Epidermal melanocyte (primary cell): ENCODE data around the gene MYH7B.

Source experiments
- DNase-seq: peaks from one replicate; pipeline ENCODE4 v3.0.0; 2011; ENCODE audit warnings: low spot score; ENCODE audit not compliant: insufficient read length

MYH7B gene

DNA sequence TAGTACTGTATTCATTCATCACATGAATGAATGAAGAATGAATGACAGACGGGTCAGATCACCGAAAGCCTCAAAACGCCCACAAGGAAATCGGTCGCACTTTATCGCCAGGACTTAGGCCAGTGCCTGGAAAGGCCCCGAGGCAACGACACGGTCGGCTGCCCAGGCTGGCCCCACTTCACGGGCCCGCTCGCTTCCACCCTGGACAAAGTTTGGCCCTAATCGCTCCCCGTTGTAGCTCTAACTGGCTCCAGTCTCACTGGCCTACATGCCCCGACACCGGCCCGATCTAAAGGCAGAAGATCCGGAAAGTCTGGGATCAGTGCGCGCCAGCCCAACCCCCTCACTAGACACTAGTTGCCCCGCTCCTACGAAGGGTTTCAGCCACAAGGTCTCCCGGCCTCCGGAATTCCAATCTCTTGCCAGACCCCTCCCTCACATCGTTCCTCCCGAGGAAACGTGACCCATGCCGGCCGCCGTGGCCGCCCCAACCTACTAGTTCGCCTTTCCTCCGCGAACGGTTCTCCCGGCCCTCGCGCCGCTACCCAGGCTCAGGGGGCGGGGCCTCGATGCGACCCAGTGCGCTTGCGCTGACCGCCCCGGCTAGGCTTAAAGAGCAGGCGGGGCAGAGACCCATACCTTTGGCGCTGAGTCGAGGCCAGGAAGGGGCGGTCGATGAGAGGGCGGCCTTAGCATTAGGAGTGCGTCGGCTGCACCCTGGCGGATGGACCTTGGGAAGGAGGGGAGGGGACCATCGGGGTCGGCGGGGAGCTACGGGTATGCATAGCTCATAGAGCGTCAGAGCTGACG is at the start of gene MYH7B, which contains the start of gene GSS:
MYH7B (plus strand) TSS at position 638 of the 810 bp plus-strand sequence. CDS start 22,138 bp downstream, outside the sequence.
GSS (minus strand) TSS at position 576 of the 810 bp plus-strand sequence. CDS start 3,954 bp downstream, outside the sequence.
- peak; percentile 91 for DNase-seq

DNA sequence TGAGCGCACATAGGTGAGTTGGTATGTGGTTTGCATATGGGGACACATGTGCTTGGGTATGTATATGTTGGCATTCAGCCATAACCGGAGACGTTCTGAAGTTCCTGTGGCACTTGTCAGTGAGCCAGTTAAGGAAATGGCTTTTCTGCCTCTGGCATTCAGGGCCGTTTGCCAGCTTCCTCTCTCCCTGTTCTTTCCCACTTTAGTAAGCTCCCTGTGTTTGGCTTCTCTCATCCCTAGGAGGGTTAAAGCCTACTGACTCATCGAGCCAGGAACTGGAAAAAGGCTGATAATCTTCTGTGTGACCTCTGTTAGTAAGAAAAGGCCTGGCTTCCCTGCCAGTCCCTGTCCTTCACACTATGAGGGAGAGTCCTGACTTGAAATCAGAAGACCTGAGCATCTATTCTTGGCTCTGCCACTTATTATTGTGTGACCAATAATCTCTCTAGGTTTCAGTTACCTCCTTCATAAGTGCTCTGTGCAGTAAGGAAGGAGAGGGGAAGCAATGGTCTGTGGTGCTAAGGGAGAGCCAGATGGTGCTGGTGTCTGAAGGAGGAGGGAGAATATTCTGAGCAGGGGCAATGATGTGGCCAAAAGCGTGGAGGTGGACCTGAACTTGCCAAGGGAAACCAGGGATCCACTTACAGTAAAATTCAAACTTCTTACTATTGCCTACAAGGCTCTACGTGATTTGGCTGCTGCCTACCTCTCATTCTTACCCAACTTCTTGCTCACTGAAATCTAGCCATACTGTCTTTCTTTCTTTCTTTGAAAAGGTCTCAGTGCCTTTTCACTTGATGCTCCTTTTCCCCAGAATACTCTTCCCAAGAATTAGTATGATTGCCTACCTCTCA is 47.8 kb upstream of the MYH7B start:
- DNase-seq: peak; percentile 89

GRCh38 chr20:34915131-34915530 is 40.5 kb upstream of the MYH7B start:
- no peak for DNase-seq

- DNase-seq: no peak
Observed at GRCh38 chr20:34915749-34916455, 39.8 kb upstream of the MYH7B start.

GRCh38 chr20:34916774-34917354 is 38.8 kb upstream of the MYH7B start:
- DNase-seq: no peak

DNA sequence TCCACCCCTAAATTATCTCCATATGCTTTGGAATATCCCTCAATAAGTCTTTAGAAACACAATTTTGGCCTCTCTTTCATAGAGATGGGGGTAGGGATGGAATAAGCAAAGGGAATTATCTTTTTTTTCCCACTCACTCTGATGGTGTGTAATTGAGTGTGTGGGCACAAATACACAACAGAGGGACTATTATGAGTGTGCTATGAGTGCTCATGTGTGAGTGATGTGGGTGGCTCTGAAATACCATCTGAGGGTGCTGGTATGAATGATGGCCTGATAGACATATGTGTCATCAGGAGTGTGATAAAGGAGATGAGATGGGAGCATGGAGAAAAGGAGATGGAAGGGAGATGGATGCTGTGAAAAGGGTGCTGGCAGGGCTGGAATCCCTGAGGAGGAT is 35.6 kb upstream of the MYH7B start:
- DNase-seq: no peak

- DNase-seq: no peak
Observed at GRCh38 chr20:34921436-34921835, 34.2 kb upstream of the MYH7B start.

DNA sequence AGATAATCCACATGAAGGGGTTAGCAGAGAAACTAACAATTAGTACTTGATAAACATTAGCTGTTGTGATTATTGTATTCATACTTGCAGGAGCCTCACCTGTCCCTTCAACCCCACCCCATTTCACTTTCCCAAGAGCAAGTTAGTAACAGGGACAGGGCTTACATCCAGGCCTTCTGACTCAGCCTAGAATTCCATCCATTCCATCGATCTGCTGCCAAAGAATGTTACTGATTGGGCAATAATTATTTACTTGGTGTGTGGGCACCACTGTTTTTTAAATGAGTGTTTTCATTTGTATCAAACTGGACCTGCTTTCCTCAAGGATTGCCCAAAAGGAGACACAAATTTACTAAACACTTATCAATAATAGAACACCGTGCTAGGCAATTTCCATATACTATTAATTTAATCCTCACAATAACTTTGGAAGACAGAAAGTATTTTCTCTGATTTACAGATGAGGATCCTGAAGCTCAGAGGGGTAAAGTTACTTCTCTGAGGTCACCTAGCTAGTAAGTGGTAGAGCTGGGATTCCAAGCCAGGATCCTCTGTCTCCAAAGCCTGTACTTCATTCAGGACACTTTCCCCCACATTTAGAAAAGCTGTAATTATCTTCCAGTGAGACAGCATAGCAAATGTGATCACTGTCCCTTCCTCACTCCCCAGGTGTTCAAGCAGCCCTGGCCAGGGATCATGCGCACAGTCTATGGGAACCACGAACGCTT is 32.9 kb upstream of the MYH7B start:
- DNase-seq: peak; percentile 60

DNA sequence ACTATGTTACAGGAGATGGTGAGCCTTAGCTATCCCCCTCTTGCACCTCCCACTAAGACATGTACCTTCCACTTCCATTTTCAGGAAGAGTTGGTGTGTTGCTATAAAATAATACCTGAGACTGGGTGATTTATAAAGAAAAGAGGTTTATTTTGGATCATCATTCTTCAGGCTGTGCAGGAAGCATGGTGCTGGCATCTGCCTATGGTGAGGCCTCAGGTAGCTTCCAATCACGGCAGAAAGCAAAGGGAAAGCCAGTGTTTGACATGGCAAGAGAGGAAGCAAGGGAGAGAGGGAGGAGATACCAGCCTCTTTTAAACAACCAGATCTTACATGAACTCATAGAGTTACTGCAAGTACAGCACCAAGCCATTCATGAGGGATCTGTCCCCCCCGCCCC is 32.3 kb upstream of the MYH7B start:
- DNase-seq: no peak

DNA sequence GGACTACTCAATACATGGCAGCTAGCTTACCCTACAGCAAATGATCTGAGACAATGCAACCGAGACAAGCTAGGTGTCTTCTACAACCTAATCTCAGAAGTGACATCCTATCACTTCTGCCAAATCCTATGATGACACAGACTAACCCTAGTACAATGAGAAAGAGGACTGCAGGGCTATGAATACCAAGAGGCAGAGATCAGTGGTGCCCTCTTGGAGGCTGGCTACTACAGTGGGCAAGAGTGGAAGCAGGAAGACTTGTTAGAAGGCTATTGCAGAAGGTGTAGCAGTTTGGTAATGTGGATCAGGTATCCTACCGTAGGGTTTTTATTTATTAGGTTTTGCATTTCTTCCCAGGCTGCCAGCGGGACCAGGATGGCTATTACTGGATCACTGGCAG is 30.3 kb upstream of the MYH7B start:
- no peak for DNase-seq

DNA sequence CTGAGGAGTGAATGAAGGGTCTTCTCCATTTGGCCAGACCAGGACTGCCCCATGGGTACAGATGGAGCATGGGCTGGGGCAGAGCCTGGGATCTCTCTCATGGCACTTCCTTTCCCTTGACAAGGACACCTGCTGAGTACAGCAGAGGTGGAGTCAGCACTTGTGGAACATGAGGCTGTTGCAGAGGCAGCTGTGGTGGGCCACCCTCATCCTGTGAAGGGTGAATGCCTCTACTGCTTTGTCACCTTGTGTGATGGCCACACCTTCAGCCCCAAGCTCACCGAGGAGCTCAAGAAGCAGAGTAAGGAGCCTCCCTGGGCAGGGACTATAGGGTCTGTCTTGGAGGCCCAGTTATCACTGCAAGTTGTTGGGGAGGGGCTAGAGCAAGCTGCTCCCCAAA is 29.7 kb upstream of the MYH7B start:
- no peak for DNase-seq

GRCh38 chr20:34926581-34926980 is 29.1 kb upstream of the MYH7B start:
- DNase-seq: no peak

GRCh38 chr20:34927736-34928135 is 27.9 kb upstream of the MYH7B start:
- DNase-seq: no peak

GRCh38 chr20:34928411-34928810 is 27.3 kb upstream of the MYH7B start:
- no peak for DNase-seq

GRCh38 chr20:34931771-34932170 is 23.9 kb upstream of the MYH7B start:
- DNase-seq: no peak

DNA sequence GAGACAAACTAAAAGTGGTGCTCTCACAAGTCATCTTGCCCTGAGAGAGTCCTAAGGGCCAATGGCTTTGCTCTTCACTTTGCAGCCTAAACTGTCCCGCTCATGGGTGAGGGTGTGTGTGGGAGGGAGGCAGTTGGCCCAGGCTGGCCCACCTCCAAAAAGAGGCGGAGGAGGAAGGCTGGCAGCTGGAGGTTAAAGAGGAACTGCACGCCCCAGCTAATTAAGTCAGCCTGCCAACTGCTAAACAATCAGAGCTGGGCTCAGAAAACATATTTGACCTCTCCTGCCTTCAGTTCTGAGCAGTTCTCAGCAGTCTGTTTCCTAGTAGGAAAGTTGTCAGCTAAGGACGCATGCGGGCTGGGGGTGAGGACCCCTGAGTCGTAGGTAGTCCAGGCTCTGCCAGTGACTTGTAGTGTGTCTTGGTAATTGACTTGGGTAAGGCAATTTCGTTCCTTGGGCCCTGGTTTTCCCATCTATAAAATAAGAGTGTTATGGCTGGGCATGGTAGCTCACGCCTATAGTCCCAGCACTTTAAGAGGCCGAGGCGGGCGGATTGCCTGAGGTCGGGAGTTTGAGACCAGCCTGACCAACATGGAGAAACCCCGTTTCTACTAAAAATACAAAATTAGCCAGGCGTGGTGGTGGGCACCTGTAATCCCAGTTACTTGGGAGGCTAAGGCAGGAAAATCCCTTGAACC is 17.1 kb upstream of the MYH7B start:
- no peak for DNase-seq

GRCh38 chr20:34940081-34940481 is 15.6 kb upstream of the MYH7B start:
- DNase-seq: no peak

GRCh38 chr20:34941226-34941625 is 14.4 kb upstream of the MYH7B start:
- DNase-seq: no peak

GRCh38 chr20:34942301-34942700 is 13.4 kb upstream of the MYH7B start:
- no peak for DNase-seq
